ENCODE measurements around the gene DHRS4L2. TPM values are rescaled to one million over a fixed set of nuclear protein-coding genes. Genes with fewer than 3 reads are reported as not detected.
A peak's percentile ranks its signal among the peaks of the same experiment; 100 is the strongest.
"Not testable (repeated sequence)": the region's sequence is repeated elsewhere in the genome, so short reads cannot be mapped to it uniquely, and the experiment has no call there.

Gene DHRS4L2
- 10 to 100 TPM; 27.5 to 27.6 TPM for total RNA-seq

GRCh38 chr14:23988607-23989363 lies at the start of gene DHRS4L2:
Gene DHRS4L2, plus strand, starts transcription at chr14:23988929. Its CDS starts 19 bp downstream, at chr14:23988948.
- DNase-seq (peak; percentile 92), ATAC-seq (peak; percentile 93)
- Mint-ChIP-seq H3K36me3 (ENCODE audit: low read depth) (peaks cover 13% of the 10 kb centered on the region), H3K4me3 (peak within 1 kb of the TSS; percentile 89), H3K4me1 (peaks cover 18% of the 10 kb centered on the region), H3K27ac (peak within 1 kb of the TSS; percentile 85)
- CTCF ChIA-PET = interaction anchor here (0.6 to 1.4 kb wide), 5 partner anchors 19 to 172 kb away, joined by 4 to 5 read pairs (median 5); partner anchors contain the start of genes DCAF11, IRF9 and NRL
- intact Hi-C loops (cut with DNase I, micrococcal nuclease) = loop anchor here (1.0 to 5.0 kb wide), 5 partner anchors 48 to 106 kb away; partner anchors contain the start of genes PCK2 (in 2 of the 2) and CARMIL3 (in 1 of the 2)
- not testable (repeated sequence) for H3K9me3 Mint-ChIP-seq (ENCODE audit: low read depth); H3K27me3 Mint-ChIP-seq
- POLR2A ChIA-PET = interaction anchor here (1.5 kb wide), 1 partner anchor 106 kb away, joined by 3 read pairs; no protein-coding TSS in a partner anchor

- no peaks in the 10 kb centered on the region for H3K9me3 Mint-ChIP-seq (ENCODE audit: low read depth)
- no peaks in the 10 kb centered on the region for H3K4me1 Mint-ChIP-seq
- no peaks in the 10 kb centered on the region for H3K36me3 Mint-ChIP-seq (ENCODE audit: low read depth)
- ChIA-PET POLR2A (no interaction called here), CTCF (interaction anchor here (0.7 kb wide), 1 partner anchor 308 kb away, joined by 3 read pairs; no protein-coding TSS in a partner anchor)
- no peaks in the 10 kb centered on the region for H3K27me3 Mint-ChIP-seq
- DNase-seq (no peak), ATAC-seq (no peak)
- H3K4me3 Mint-ChIP-seq = no peak overlapping the region
- H3K27ac Mint-ChIP-seq = no peak overlapping the region
- intact Hi-C loops (cut with DNase I, micrococcal nuclease) = no loop called here
These were observed 49.0 kb upstream of the DHRS4L2 start for GRCh38 chr14:23939607-23940326.

GRCh38 chr14:23941230-23941629 lies 47.5 kb upstream of the DHRS4L2 start:
- no peaks in the 10 kb centered on the region for H3K27me3 Mint-ChIP-seq
- ChIA-PET POLR2A (no interaction called here), CTCF (interaction anchor here (0.9 kb wide), 1 partner anchor 310 kb away, joined by 3 read pairs; no protein-coding TSS in a partner anchor)
- ATAC-seq (no peak), DNase-seq (no peak)
- H3K4me1 Mint-ChIP-seq = peaks cover 4% of the 10 kb centered on the region
- H3K9me3 Mint-ChIP-seq (ENCODE audit: low read depth) = no peaks in the 10 kb centered on the region
- no peaks in the 10 kb centered on the region for H3K36me3 Mint-ChIP-seq (ENCODE audit: low read depth)
- no peak overlapping the region for H3K27ac Mint-ChIP-seq
- intact Hi-C loops (cut with DNase I, micrococcal nuclease) = no loop called here
- no peak overlapping the region for H3K4me3 Mint-ChIP-seq

- CTCF ChIA-PET = interaction anchor here (0.7 to 0.9 kb wide), 2 partner anchors 310 to 373 kb away, joined by 3 read pairs; no protein-coding TSS in a partner anchor
- POLR2A ChIA-PET = no interaction called here
- intact Hi-C loops (cut with DNase I, micrococcal nuclease) = no loop called here
- no peaks in the 10 kb centered on the region for H3K27me3 Mint-ChIP-seq
- no peak overlapping the region for H3K4me3 Mint-ChIP-seq
- H3K4me1 Mint-ChIP-seq = peaks cover 8% of the 10 kb centered on the region
- H3K9me3 Mint-ChIP-seq (ENCODE audit: low read depth) = no peaks in the 10 kb centered on the region
- ATAC-seq = no peak
- DNase-seq = no peak
- no peaks in the 10 kb centered on the region for H3K36me3 Mint-ChIP-seq (ENCODE audit: low read depth)
- H3K27ac Mint-ChIP-seq = no peak overlapping the region
These were observed 47.1 kb upstream of the DHRS4L2 start for GRCh38 chr14:23941669-23942068.

GRCh38 chr14:23942587-23942986 lies 46.1 kb upstream of the DHRS4L2 start:
- DNase-seq (no peak), ATAC-seq (no peak)
- ChIA-PET CTCF (interaction anchor here (0.7 kb wide), 1 partner anchor 373 kb away, joined by 3 read pairs; no protein-coding TSS in a partner anchor), POLR2A (interaction anchor here (0.5 kb wide), 1 partner anchor 59 kb away, joined by 3 read pairs; no protein-coding TSS in a partner anchor)
- Mint-ChIP-seq H3K9me3 (ENCODE audit: low read depth) (no peaks in the 10 kb centered on the region), H3K4me3 (no peak overlapping the region), H3K27me3 (no peaks in the 10 kb centered on the region), H3K27ac (no peak overlapping the region), H3K36me3 (ENCODE audit: low read depth) (no peaks in the 10 kb centered on the region), H3K4me1 (peaks cover 8% of the 10 kb centered on the region)
- intact Hi-C loops (cut with DNase I, micrococcal nuclease) = no loop called here

GRCh38 chr14:23949069-23949468 lies 39.7 kb upstream of the DHRS4L2 start:
- CTCF ChIA-PET; POLR2A ChIA-PET; ATAC-seq; intact Hi-C loops (cut with DNase I, micrococcal nuclease); H3K27me3 Mint-ChIP-seq; H3K9me3 Mint-ChIP-seq (ENCODE audit: low read depth); DNase-seq; H3K4me3 Mint-ChIP-seq; H3K36me3 Mint-ChIP-seq (ENCODE audit: low read depth); H3K27ac Mint-ChIP-seq: not testable (repeated sequence)
- peaks cover 28% of the 10 kb centered on the region for H3K4me1 Mint-ChIP-seq

- no peak for ATAC-seq
- intact Hi-C loops (cut with DNase I, micrococcal nuclease) = no loop called here
- no peaks in the 10 kb centered on the region for H3K27me3 Mint-ChIP-seq
- H3K36me3 Mint-ChIP-seq (ENCODE audit: low read depth) = peaks cover 6% of the 10 kb centered on the region
- no peak overlapping the region for H3K4me3 Mint-ChIP-seq
- ChIA-PET POLR2A (no interaction called here), CTCF (interaction anchor here (1.3 kb wide), 1 partner anchor 158 kb away, joined by 4 read pairs; no protein-coding TSS in a partner anchor)
- DNase-seq = no peak
- H3K4me1 Mint-ChIP-seq = peaks cover 33% of the 10 kb centered on the region
- no peak overlapping the region for H3K27ac Mint-ChIP-seq
- H3K9me3 Mint-ChIP-seq (ENCODE audit: low read depth) = no peaks in the 10 kb centered on the region
These were observed 38.2 kb upstream of the DHRS4L2 start for GRCh38 chr14:23950411-23951135.

GRCh38 chr14:23951136-23951466 lies 37.6 kb upstream of the DHRS4L2 start:
- POLR2A ChIA-PET; H3K36me3 Mint-ChIP-seq (ENCODE audit: low read depth); intact Hi-C loops (cut with DNase I, micrococcal nuclease); H3K27ac Mint-ChIP-seq; ATAC-seq; H3K9me3 Mint-ChIP-seq (ENCODE audit: low read depth); H3K4me3 Mint-ChIP-seq; H3K27me3 Mint-ChIP-seq; DNase-seq: not testable (repeated sequence)
- CTCF ChIA-PET = interaction anchor here (0.6 to 1.3 kb wide), 2 partner anchors 101 to 157 kb away, joined by 3 to 4 read pairs; partner anchors contain the start of gene CARMIL3
- peaks cover 30% of the 10 kb centered on the region for H3K4me1 Mint-ChIP-seq

GRCh38 chr14:23951590-23952201 lies 37.0 kb upstream of the DHRS4L2 start:
- Mint-ChIP-seq H3K36me3 (ENCODE audit: low read depth) (peaks cover 9% of the 10 kb centered on the region), H3K4me3 (no peak overlapping the region), H3K9me3 (ENCODE audit: low read depth) (no peaks in the 10 kb centered on the region), H3K27ac (no peak overlapping the region), H3K4me1 (peaks cover 25% of the 10 kb centered on the region), H3K27me3 (no peaks in the 10 kb centered on the region)
- ChIA-PET POLR2A (no interaction called here), CTCF (interaction anchor here (0.6 to 2.4 kb wide), 4 partner anchors 26 to 320 kb away, joined by 3 to 7 read pairs (median 4); partner anchors contain the start of gene CARMIL3)
- ATAC-seq = no peak
- peak; percentile 24 for DNase-seq
- intact Hi-C loops (cut with DNase I, micrococcal nuclease) = no loop called here

- POLR2A ChIA-PET = not testable (repeated sequence)
These were observed 35.6 kb upstream of the DHRS4L2 start for GRCh38 chr14:23953116-23953463.

More at GRCh38 chr14:23953116-23953463, 35.6 kb upstream of the DHRS4L2 start:
- intact Hi-C loops (cut with DNase I, micrococcal nuclease) = loop anchor here (1.0 kb wide), 2 partner anchors 321 to 364 kb away; no protein-coding TSS in a partner anchor
- not testable (repeated sequence) for DNase-seq; ATAC-seq; H3K9me3 Mint-ChIP-seq (ENCODE audit: low read depth); H3K27me3 Mint-ChIP-seq
- peak overlapping the region; percentile 88 for H3K4me3 Mint-ChIP-seq
- peaks cover 25% of the 10 kb centered on the region for H3K4me1 Mint-ChIP-seq
- peak overlapping the region; percentile 55 for H3K27ac Mint-ChIP-seq
- H3K36me3 Mint-ChIP-seq (ENCODE audit: low read depth) = peaks cover 12% of the 10 kb centered on the region
- CTCF ChIA-PET = interaction anchor here (2.4 kb wide), 1 partner anchor 321 kb away, joined by 7 read pairs; no protein-coding TSS in a partner anchor
